GM21447 (cell line): ENCODE results near the gene LEPROT.
A peak's percentile ranks its signal among the peaks of the same experiment; 100 is the strongest.

Experiments
- ATAC-seq: cut with Tn5 transposase; IDR thresholded peaks from one replicate; pipeline ENCODE4 v1.9.1; 2021; ENCODE audit not compliant: unreplicated experiment

LEPROT gene

DNA sequence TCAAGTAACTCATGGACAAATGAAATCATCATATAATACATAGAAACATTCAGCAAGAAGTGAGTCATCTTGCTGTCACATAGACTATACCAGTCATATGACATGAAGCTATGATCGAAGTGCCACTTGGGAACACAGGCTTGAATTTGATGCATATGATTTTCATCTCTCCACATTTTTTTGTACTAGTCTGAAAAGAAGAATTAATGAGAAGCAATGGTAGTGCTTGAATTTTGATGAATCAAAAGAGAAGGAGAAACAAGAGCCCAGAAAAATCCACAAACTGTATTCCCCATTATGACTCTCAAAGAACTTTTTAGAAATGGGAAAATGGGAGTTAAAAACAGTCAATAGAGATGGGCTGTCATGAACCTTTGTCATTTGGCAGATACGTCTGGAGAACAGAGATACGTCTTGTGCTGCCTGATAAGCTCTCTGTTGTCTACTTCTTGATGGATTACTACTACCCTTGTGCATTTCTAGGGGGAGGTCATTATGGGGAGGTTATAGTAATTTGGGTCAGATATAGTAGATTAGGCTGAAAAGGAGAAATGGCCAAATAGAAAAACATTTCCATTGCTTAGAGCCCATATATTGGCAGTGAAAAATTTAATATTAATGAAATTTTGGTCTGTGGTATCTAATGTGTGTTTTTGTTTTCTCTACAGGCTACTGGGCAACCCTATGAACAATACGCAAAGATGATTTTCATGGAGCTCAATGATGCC lies 8.0 kb upstream of the LEPROT start:
- ATAC-seq: no peak

DNA sequence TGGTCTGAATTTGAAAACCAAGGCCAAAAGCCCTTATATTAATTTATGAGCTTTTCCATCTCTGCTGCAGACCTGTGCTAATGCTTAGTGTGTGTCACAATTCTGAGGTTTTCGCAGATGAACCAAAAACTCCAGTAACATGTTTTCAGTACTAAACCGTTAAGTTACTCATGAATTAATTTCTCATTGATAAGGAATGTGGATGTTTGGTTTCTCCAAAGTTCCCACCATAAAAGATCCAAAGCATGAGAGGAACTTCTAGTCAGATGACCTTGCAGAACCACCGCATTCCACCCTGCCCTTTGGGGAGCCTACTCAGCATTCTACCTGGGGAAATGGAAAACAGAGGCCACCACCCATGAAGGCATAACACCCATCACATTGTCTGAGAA lies 7.5 kb upstream of the LEPROT start:
- no peak for ATAC-seq

DNA sequence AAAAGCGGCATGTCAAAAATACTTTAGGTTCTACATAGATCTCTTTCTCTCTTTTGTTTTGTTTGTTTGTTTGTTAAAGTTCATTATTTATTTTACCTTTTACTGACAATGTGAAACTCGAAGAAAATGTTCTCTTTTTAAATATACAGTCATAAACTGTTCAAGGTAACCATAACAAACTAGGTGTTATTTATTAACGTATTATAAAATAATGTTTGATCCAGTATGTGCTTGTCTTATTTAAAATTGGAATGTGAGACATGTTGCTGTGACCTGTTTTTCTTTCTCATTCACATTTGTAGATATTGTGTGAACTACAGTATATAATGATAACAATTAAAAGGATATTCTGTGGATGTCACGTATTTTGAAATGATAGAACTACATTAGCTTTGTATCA lies 5.9 kb upstream of the LEPROT start:
- ATAC-seq: no peak

DNA sequence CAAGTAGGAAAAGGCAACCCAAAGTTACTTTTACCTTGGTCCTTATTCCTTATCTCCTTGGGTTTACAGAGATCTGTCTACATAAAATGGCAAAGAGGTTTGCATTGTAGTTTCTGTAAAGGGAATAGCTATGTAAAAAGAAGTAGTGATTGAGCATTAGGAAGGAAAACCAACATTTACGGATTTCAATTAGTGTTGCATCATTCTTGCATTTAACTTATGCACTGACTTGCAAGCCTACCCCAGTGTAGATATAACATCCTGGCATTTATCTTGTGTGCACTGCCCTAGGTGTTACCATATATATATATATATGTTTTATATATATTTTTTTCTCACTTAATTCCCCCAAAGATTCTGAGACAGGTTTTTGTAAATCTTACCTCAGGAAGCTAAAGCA lies 3.7 kb upstream of the LEPROT start:
- no peak for ATAC-seq

DNA sequence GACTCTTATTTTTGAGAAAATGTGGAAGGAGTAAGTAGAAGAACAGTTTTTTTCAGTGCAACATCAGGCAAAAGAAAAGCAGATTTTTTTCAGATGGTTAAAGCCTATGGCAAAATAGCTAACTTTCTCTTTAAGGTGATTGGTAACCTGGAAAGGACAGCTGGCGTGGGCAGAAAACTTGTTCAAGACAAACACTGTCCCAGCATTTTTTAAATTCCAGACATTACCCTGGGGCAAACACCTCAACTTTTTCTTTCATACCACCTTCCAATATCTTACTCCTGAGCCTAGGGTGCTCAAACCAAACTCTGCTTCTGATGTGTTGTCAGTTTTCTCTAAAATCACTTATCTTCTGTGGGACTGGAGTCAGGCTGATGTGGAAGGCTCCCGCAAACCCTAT lies 2.7 kb upstream of the LEPROT start:
- ATAC-seq: no peak

DNA sequence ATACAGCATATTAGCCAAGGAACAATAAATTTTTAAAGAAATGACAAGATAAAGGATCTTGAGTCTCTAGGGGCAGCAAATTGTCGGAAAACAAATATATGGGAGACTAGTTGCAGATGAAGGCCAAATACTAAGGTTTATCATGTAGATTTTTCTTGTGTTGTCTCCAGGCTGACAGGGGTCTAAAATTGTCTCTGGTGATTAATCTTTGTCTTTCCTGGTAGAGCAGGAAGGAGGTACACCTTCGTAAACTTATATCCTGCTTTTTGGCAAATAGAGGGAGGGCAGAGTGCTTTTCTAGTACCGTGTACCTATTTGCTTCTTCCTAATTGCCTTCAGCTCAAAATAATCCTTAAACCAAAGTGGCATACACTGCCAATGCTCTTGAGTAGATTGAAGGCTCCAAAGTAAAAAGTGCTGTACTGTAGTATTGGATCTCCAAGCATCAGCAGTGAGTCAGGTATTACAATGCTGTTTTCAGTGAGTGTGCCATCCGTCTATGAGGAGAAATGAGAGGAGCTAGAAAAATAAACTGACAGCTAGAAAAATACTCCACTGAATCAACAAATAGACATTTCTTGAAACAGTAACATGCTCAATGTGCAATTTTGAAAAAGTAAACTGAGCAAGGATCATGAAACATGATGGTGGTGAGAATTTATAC lies 1.8 kb upstream of the LEPROT start:
- ATAC-seq: no peak

DNA sequence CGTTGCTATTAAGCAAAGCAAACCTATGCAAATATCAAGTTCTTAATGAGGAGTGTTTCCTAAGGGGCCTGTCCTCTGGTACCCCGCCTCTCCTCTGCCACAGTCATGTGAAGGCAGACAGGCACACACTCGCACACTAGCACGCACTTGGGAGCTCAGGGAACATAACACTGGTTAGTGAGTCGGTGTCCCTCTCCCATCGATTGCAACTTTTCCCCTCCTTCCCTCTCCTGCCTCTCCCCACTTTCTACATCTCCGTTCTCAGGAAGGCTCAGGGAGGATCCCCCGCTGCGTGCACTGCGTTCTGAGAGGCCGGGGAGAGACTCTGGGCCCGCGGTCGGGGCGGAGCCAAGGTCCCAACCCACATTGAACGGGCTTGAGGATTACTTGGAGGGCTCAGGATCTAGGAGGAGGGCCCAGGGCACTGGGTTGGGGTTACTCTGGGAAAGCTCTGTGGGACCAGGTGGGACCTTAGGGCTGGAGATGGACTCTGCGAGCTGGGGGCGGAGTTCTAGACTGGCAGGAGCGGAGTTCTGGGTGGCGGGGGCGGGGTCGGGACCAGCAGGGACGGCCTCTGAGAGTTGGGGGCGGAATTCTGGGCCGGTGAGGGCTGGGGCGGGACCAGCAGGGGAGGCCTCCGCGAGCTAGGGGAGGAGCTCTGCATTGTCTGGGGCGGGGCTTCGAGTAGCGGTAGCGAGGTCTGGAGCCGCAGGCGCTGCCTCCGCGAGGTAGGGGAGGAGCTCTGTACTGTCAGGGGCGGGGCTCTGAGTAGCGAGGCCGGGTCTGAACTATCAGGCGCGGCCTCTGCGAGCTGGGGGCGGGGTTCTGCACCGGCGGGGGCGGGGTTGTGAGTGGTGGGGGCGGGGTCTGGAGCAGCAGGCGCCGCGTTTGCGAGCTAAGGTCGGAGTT lies 533 bp upstream of the LEPROT start:
- ATAC-seq: peak; percentile 90

DNA sequence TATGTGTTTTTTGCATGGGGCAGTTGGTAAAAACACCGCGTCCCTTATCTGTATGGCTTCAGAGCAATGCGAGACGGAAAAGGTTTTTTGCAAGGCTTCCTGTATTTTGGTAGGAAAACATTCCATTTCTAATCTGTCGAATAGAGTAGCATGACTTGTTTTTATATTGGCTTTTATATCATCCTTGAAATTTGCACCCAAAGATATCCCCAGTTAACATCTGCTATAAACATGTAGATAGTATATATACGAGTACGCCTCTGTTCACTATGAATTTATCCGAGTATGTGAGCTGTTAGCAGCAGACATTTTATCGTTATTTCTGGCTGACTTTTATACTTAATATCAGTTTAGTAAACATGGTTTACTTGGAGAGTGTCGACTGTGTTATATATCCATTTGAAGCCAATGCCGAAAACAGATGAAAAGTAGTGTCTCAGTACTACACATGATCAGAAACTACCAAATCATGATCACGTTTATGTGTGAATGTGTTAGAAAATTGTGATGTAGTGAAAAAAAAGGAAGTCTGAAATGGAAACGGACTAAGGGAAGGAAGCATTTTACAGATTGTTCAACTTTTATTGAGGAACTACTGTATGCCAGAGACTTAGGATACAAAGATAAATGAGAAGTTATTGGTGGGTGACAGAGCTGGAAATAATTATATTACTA lies 1.0 kb downstream of the LEPROT start:
- no peak for ATAC-seq

DNA sequence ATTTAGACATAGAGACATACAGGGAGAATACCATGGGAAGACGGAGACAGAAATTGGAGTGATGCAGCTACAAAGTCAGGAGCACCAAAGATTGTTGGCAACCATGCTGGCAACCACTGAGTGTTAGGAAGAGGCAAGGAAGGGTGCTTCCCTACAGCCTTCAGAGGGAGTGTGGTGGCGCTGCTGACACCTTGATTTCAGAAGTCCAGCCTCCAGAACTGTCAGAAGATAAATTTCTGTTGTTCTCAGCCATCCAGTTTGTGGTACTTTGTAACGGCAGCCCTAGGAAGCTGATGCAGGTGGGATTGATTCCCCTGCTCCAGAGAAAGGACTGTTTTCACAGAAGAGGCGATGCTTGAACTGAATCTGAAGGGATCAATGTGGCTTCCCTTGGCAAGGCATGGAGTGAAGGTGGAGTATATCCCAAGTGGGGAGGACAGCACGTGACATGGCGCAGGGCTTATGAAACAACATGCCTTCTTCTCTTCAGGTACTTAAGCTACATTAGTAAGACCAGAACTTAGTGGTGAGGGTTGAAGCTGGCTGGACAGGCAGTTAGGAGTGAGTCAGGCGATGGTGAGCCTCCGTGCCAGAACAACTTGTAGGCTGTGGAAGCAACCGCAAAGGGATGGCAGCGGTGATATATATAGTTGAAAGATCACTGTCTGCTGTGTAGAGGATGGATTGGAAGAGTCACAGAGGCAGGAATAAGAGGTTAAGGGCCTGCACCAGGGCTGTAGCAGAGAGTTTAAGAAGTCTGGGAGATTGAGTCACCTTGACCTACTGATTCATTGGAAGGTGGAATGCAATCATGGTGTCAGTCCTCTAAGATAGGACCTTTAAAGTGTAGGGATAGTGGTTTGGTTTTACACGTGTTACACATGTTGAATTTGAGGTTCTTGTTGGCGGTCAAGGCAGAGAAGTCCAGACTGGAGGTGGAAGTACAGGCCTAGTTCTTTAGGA lies 2.1 kb downstream of the LEPROT start:
- ATAC-seq: no peak

DNA sequence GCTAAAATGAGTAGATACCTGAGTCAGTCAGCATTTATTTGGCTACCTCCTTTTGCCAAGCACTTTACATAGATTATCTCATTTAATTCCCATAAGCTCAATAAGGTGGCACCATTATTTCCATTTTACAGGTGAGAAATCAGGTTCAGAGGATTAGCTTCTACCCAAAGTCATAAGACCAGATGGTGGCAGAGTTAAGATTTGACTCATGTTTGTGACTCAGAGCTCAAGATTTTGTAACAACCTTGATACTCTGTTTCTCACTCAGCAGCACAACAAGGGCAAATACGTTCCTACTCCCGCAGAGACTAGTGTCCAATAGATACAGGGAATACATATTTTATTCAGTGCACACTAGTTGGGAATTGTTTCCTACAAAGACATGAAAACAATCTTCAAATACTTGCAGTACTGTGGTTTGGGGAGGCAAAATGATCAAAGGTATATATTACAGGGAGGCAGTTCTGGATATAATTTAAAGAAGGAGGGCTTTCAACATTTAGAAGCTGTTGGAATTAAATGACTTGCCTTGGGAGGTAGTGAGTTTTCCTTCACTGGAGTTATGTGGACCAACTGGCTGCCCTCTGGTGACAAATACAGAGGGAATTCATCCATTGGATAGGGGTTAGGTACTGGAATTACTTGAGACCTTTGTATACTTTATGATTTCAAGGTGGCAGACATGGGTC lies 3.6 kb downstream of the LEPROT start:
- no peak for ATAC-seq

DNA sequence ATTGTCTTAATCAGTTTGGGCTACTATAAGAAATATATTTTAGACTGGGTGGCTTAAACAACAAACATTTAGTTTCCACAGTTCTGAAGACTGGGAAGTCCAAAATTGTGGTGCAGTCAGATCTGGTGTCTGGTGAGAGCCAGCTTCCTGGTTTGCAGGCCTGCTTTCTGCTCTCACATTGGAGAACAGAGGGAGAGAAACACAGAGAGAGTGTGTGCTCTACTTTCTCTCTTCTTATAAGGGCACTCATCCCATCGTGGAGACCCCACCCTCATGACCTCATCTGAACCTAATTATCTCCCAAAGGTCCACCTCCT lies 4.1 kb downstream of the LEPROT start:
- ATAC-seq: no peak

DNA sequence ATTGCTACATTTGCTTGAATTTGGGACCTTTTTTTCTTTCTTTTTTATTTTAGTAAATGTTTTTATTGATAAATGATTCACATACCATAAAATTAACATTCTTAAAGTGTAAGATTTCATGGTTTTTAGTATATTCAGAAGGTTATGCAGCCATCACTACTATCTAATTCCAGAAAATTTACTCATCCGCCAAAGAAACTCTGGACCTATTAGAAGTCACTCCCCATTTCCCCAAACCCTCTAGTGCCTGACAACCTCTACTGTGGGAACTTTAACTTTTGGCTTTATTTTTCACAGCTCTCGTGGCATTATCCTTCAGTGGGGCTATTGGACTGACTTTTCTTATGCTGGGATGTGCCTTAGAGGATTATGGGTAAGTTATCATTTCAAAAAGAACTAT lies 4.5 kb downstream of the LEPROT start:
- ATAC-seq: no peak

DNA sequence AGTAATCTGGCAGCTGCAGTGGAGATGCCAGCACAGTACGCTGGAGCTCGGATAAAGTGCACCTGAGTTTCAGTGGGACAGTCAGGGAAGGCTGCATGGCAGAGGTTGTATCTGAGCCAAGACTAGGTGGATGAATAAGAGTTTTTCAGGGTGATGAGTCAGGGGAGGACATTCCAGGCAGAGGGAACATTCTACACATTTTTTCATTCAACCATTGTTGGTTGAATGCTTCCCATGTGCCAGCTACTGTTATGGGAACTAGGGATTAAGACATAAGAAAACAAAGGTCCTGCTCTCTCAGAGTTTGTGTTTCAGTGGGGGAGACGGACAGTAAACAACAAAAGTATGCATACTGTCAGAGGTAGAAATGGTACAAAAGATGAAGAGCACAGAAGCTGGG lies 5.2 kb downstream of the LEPROT start:
- no peak for ATAC-seq

DNA sequence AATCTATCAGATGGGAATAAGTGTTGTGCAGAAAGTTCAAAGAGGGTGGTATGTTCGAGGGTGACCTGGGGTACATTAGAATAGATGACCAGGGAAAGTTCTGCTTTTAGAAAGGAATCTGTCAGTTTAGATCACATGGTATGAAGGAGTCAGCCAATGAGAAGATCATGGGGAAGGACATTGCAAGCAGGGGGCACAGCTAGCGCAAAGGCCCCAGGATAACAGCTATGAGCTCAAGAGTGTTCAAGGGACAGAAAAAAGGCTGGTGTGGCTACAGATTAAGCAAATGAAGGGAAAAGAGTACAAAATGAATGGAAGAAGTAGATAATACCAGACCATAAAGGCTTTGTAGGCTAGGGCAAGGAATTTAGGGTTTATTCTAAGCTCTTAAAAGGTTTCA lies 8.6 kb downstream of the LEPROT start:
- ATAC-seq: no peak

DNA sequence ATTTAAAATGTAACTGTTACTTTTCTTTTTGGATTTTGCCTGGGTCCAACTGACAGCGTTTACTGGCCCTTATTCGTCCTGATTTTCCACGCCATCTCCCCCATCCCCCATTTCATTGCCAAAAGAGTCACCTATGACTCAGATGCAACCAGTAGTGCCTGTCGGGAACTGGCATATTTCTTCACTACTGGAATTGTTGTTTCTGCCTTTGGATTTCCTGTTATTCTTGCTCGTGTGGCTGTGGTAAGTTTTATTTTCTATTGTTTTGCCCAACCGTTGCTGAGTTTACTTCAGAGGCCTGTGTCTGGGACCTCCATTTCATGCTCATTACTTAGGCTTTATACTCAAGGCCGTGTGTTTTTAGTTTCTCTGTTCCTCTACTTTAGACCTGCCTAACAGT lies 9.3 kb downstream of the LEPROT start:
- ATAC-seq: no peak

DNA sequence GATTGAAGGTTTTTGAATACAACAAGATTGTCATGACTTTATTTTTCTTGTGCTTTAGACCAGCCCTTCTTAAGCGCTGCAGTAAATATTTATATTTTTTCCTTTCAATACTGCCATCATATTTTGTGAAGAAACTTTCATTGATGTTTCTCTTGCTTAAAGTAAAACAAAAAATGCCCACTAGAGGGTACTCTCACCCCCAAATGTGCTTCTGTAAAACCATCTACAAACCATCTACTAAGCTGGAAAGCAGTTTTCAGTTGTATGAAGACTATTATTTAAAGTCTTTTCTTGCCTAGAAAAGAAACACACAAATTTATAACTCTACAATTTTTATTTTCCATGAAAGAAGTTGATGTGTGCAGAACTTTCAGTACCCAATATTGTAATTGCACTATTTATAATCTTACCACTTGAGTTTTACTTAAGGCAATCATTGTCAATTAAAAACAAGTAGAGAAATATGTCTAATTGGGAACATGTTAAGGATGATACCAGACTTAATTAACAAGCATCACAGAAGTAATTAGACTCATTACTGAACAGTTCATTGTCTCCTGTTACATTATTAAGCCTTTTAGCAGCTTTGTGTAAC lies 10.7 kb downstream of the LEPROT start:
- ATAC-seq: no peak

DNA sequence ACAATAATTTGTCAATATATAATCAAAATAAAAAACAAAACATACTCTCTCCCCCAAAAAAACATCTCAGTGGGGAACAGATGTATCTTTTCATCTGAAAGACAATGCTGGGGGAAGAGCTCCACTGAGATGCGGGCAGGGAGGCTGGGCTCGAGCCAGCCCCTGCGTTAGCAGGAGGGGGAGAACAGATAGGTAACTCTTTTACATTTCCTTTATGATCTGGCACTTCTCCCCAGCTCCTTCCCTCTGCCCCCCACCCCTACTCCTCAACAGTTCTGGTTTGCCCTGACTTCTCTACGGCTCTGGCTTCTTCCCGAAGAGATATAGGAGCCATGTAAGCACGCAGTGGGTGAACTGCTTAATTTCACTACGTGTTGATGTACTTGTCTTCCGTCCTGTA lies 12.4 kb downstream of the LEPROT start:
- ATAC-seq: no peak

DNA sequence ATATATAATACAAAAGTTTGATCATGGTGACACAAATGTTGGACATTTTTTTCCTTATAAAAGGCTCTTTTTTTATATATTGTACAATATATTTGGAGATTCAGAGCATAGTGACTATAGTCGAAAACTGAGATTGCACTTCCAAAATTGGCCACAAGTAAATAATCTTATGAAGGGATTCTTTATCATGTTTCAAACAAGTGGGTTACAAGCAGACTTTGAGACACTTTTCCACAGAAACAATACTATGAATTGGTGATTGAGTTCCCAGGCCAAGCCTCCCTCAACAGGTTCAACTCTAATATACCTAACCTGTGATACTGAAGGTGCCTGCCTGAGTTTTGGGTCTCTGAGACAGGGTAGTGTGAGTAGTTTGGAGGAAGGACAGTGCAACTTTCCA lies 13.8 kb downstream of the LEPROT start:
- no peak for ATAC-seq

DNA sequence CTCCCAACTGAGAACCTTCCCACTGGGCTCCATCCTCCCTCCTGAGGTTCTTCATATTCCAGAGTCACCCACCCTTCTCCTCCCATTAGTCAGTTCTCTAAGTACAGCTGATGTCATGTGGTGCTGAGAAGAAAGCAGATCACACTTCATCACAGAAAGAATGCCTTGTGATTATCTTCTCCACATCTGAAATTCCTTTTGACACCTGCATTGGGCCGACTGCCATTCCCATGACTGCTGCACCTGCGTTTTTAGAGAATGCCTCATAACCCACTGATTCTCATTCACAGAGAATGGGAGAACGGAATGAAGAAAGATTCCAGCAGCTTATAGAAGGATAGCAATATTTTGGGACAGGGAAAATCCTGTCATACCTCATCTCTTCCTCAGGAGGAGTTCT lies 14.3 kb downstream of the LEPROT start:
- no peak for ATAC-seq
